IPS-NIHi11 (cell line): ENCODE results near the gene MPZL3.
A peak's percentile ranks its signal among the peaks of the same experiment; 100 is the strongest.
"Not testable (repeated sequence)": the region's sequence is repeated elsewhere in the genome, so short reads cannot be mapped to it uniquely, and the experiment has no call there.

Experiments
- DNase-seq: peaks from one replicate; pipeline ENCODE4 v3.0.0; 2012; ENCODE audit warnings: mixed read lengths, low spot score

The MPZL3 gene

GRCh38 chr11:118212131-118212725 is 39.9 kb downstream of the MPZL3 start:
- peak; percentile 20 for DNase-seq

GRCh38 chr11:118211006-118211405 is 41.2 kb downstream of the MPZL3 start:
- peak; percentile 74 for DNase-seq

GRCh38 chr11:118210323-118210722 is 41.8 kb downstream of the MPZL3 start:
- DNase-seq: no peak

- no peak for DNase-seq
Measured at GRCh38 chr11:118209033-118209432, 43.1 kb downstream of the MPZL3 start.

GRCh38 chr11:118207079-118207478 is 45.1 kb downstream of the MPZL3 start:
- DNase-seq: no peak

- DNase-seq: peak; percentile 18
Measured at GRCh38 chr11:118206391-118207031, 45.7 kb downstream of the MPZL3 start.

- no peak for DNase-seq
Measured at GRCh38 chr11:118205606-118206378, 46.4 kb downstream of the MPZL3 start.

GRCh38 chr11:118202599-118203422 is 49.4 kb downstream of the MPZL3 start:
- DNase-seq: no peak

GRCh38 chr11:118201966-118202365 is 50.2 kb downstream of the MPZL3 start:
- DNase-seq: no peak

- no peak for DNase-seq
Measured at GRCh38 chr11:118200901-118201680, 51.1 kb downstream of the MPZL3 start.

- no peak for DNase-seq
Measured at GRCh38 chr11:118200497-118200896, 51.7 kb downstream of the MPZL3 start.

GRCh38 chr11:118199135-118199534 is 53.0 kb downstream of the MPZL3 start:
- no peak for DNase-seq

GRCh38 chr11:118198370-118198769 is 53.8 kb downstream of the MPZL3 start:
- peak; percentile 86 for DNase-seq

- peak; percentile 23 for DNase-seq
Measured at GRCh38 chr11:118194835-118195627, 57.1 kb downstream of the MPZL3 start.

GRCh38 chr11:118193910-118194566 is 58.1 kb downstream of the MPZL3 start:
- DNase-seq: no peak

GRCh38 chr11:118192817-118193216 is 59.3 kb downstream of the MPZL3 start:
- not testable (repeated sequence) for DNase-seq

- not testable (repeated sequence) for DNase-seq
Measured at GRCh38 chr11:118190942-118191506, 61.1 kb downstream of the MPZL3 start.

- DNase-seq: no peak
Measured at GRCh38 chr11:118186346-118187107, 65.6 kb downstream of the MPZL3 start.
